GM19025 (cell line): ENCODE data around the gene ENOX1.

Experiments used
- ATAC-seq: cut with Tn5 transposase; IDR thresholded peaks from one replicate; pipeline ENCODE4 v1.9.1; 2021; ENCODE audit warnings: mild to moderate bottlenecking, low read depth, moderate library complexity; ENCODE audit not compliant: unreplicated experiment

ENOX1 gene

GRCh38 chr13:43558939-43559338 is 227.8 kb downstream of the ENOX1 start:
- no peak for ATAC-seq

- no peak for ATAC-seq
Measured at GRCh38 chr13:43558326-43558725, 228.4 kb downstream of the ENOX1 start.

GRCh38 chr13:43555667-43556066 is 231.1 kb downstream of the ENOX1 start:
- ATAC-seq = no peak

- ATAC-seq = no peak
Measured at GRCh38 chr13:43551897-43552456, 234.8 kb downstream of the ENOX1 start.

GRCh38 chr13:43546816-43547215 is 240.0 kb downstream of the ENOX1 start:
- ATAC-seq = no peak

- no peak for ATAC-seq
Measured at GRCh38 chr13:43546251-43546650, 240.5 kb downstream of the ENOX1 start.

GRCh38 chr13:43545317-43545874 is 241.4 kb downstream of the ENOX1 start:
- no peak for ATAC-seq

- no peak for ATAC-seq
Measured at GRCh38 chr13:43544631-43545030, 242.1 kb downstream of the ENOX1 start.

- ATAC-seq = no peak
Measured at GRCh38 chr13:43544011-43544410, 242.8 kb downstream of the ENOX1 start.

- no peak for ATAC-seq
Measured at GRCh38 chr13:43543331-43543730, 243.4 kb downstream of the ENOX1 start.

- no peak for ATAC-seq
Measured at GRCh38 chr13:43537124-43537523, 249.6 kb downstream of the ENOX1 start.

- ATAC-seq = no peak
Measured at GRCh38 chr13:43529796-43530195, 257.0 kb downstream of the ENOX1 start.

GRCh38 chr13:43528992-43529391 is 257.8 kb downstream of the ENOX1 start:
- ATAC-seq = no peak

- no peak for ATAC-seq
Measured at GRCh38 chr13:43522788-43523187, 264.0 kb downstream of the ENOX1 start.

- no peak for ATAC-seq
Measured at GRCh38 chr13:43520351-43520750, 266.4 kb downstream of the ENOX1 start.

- no peak for ATAC-seq
Measured at GRCh38 chr13:43518833-43519232, 267.9 kb downstream of the ENOX1 start.

GRCh38 chr13:43516401-43516833 is 270.4 kb downstream of the ENOX1 start:
- no peak for ATAC-seq

GRCh38 chr13:43515531-43515930 is 271.2 kb downstream of the ENOX1 start:
- no peak for ATAC-seq

GRCh38 chr13:43514311-43514710 is 272.5 kb downstream of the ENOX1 start:
- no peak for ATAC-seq

GRCh38 chr13:43512221-43512620 is 274.6 kb downstream of the ENOX1 start:
- ATAC-seq = no peak

GRCh38 chr13:43510956-43511901 is 275.5 kb downstream of the ENOX1 start:
- ATAC-seq = no peak

GRCh38 chr13:43495732-43496131 is 291.0 kb downstream of the ENOX1 start:
- no peak for ATAC-seq
